HCT116 (cell line): Measurements from ENCODE around the gene KCND2. TPM values are rescaled to one million over a fixed set of nuclear protein-coding genes. Genes with fewer than 3 reads are reported as not detected.

Experiments
- ATAC-seq: fragments of 200-7000 bp; cut with Tn5 transposase; 2 replicates; pipeline ENCODE4 v1.9.1; 2020; ENCODE audit warnings: mild to moderate bottlenecking, moderate library complexity
- BruUV-seq: library from RNA; stranded (reverse); fragments of 400-500 nt; replicated peaks from 2 replicates; lab custom pipeline; 2021; lab: Mats Ljungman, UMichigan
- CTCF ChIA-PET: fragments of 300-600 bp; sonication (Branson Sonifier 250); formaldehyde crosslinking; loops from one replicate; lab custom pipeline; 2021; ENCODE audit warnings: antibody characterized with exemption; lab: Charles Lee
- POLR2A ChIA-PET: fragments of 300-600, 350-600 bp; sonication (Branson Sonifier 250); formaldehyde crosslinking; loops from one replicate; lab custom pipeline; 2021; ENCODE audit warnings: antibody characterized with exemption; lab: Charles Lee
- RAD21 ChIA-PET, 2 experiments: fragments of 300-600 bp; sonication (Branson Sonifier 250); formaldehyde crosslinking; loops; one replicate each; lab custom pipeline; 2023; ENCODE audit warnings: low total read pairs in 2 of 2; ENCODE audit not compliant: uncharacterized antibody in 2 of 2, unreplicated experiment in 2 of 2, low non-redundant PET in 1 of 2; lab: Charles Lee
- DNase-seq: peaks from one replicate; pipeline ENCODE4 v3.0.0-alpha.2; 2010; ENCODE audit warnings: low read depth, low spot score
- H2AFZ ChIP-seq: fragments of 200-600 bp; shearing (Covaris generic), sonication (generic); 2 replicates; pipeline ENCODE4 v1.6.1; 2017; ENCODE audit warnings: low read depth, mixed run types, mixed read lengths, antibody characterized with exemption, low read length; ENCODE audit not compliant: poor library complexity, severe bottlenecking
- H3K27ac ChIP-seq: 2 replicates; pipeline ENCODE4 v1.5.1; 2012; ENCODE audit warnings: low read depth, low read length
- H3K27me3 ChIP-seq: fragments of 200-600 bp; sonication (generic); 2 replicates; pipeline ENCODE4 v1.6.1; 2016; ENCODE audit warnings: mixed run types, low read length, mixed read lengths; ENCODE audit not compliant: insufficient read depth
- H3K36me3 ChIP-seq, 2 experiments: fragments of 200-500 bp in 1 of 2; fragments of 200-600 bp in 1 of 2; sonication (Bioruptor generic) in 1 of 2; sonication (generic) in 1 of 2; 2 replicates each; pipeline versions ENCODE4 v1.5.1 to v1.6.1; 2014 to 2016; ENCODE audit warnings: low read length in 2 of 2, inconsistent platforms in 1 of 2, mixed read lengths in 1 of 2, mixed run types in 1 of 2; ENCODE audit not compliant: insufficient read depth in 2 of 2, control insufficient read depth in 1 of 2
- H3K4me1 ChIP-seq, 2 experiments: fragments of 200-600 bp in 1 of 2; sonication (generic) in 1 of 2; 2 replicates each; pipeline versions ENCODE4 v1.5.1 to v1.6.1; 2012 to 2017; ENCODE audit warnings: low read length in 2 of 2, inconsistent platforms in 1 of 2, mild to moderate bottlenecking in 1 of 2, mixed read lengths in 1 of 2, mixed run types in 1 of 2, moderate library complexity in 1 of 2; ENCODE audit not compliant: insufficient read depth in 2 of 2, control insufficient read depth in 1 of 2
- H3K4me2 ChIP-seq: fragments of 200-600 bp; sonication (generic); 2 replicates; pipeline ENCODE4 v1.6.1; 2017; ENCODE audit warnings: mixed run types, low read length, mixed read lengths
- H3K4me3 ChIP-seq, 2 experiments: fragments of 200-600 bp in 1 of 2; sonication (generic) in 1 of 2; replicated peaks in 1 of 2; 2 replicates each; pipeline ENCODE4 v1.5.1; 2011 to 2016; ENCODE audit warnings: low read length in 2 of 2, control low read depth in 1 of 2, low read depth in 1 of 2, mild to moderate bottlenecking in 1 of 2, mixed read lengths in 1 of 2, mixed run types in 1 of 2
- H3K79me2 ChIP-seq: fragments of 200-600 bp; sonication (generic); 2 replicates; pipeline ENCODE4 v1.6.1; 2017; ENCODE audit warnings: mild to moderate bottlenecking, mixed run types, low read length, moderate library complexity, mixed read lengths; ENCODE audit not compliant: insufficient read depth
- H3K9ac ChIP-seq: fragments of 200-600 bp; sonication (generic); 2 replicates; pipeline ENCODE4 v1.6.1; 2016; ENCODE audit warnings: low read length, mixed read lengths
- H3K9me2 ChIP-seq: fragments of 200-600 bp; sonication (generic), shearing (Covaris generic); 2 replicates; pipeline ENCODE4 v1.6.1; 2017; ENCODE audit warnings: mixed run types, mild to moderate bottlenecking, moderate library complexity; ENCODE audit not compliant: insufficient read depth
- H3K9me3 ChIP-seq, 2 experiments: fragments of 200-500 bp in 1 of 2; fragments of 200-600 bp in 1 of 2; sonication (Bioruptor generic) in 1 of 2; sonication (generic) in 1 of 2; 2 replicates each; pipeline ENCODE4 v1.6.1; 2014 to 2017; ENCODE audit warnings: low read length in 2 of 2, mixed read lengths in 2 of 2, inconsistent platforms in 1 of 2, low read depth in 1 of 2, mild to moderate bottlenecking in 1 of 2, mixed run types in 1 of 2, moderate library complexity in 1 of 2; ENCODE audit not compliant: control insufficient read depth in 1 of 2, insufficient read depth in 1 of 2
- H4K20me1 ChIP-seq: fragments of 200-600 bp; sonication (generic), shearing (Covaris generic); 2 replicates; pipeline ENCODE4 v1.6.1; 2017; ENCODE audit warnings: mixed run types, mild to moderate bottlenecking, moderate library complexity; ENCODE audit not compliant: insufficient read depth
- EGR1 ChIP-seq: IDR thresholded peaks from 2 replicates; pipeline ENCODE4 v1.6.1; 2012; ENCODE audit warnings: low read depth
- ELF1 ChIP-seq: IDR thresholded peaks from 2 replicates; pipeline ENCODE4 v1.6.1; 2012; ENCODE audit warnings: low read depth, borderline replicate concordance
- EZH2 ChIP-seq: fragments of 200-600 bp; sonication (generic); IDR thresholded peaks from 2 replicates; pipeline ENCODE4 v1.6.1; 2017; ENCODE audit warnings: antibody characterized with exemption, mixed run types
- POLR2A ChIP-seq: IDR thresholded peaks from 2 replicates; pipeline ENCODE4 v1.7.0; 2011; ENCODE audit warnings: borderline replicate concordance; ENCODE audit not compliant: insufficient read depth, insufficient read length; ENCODE audit errors: extremely low read depth
- POLR2AphosphoS5 ChIP-seq: IDR thresholded peaks from 2 replicates; pipeline ENCODE4 v1.6.1; 2011; ENCODE audit warnings: mild to moderate bottlenecking, low read depth, low read length, moderate library complexity
- SP1 ChIP-seq: IDR thresholded peaks from 2 replicates; pipeline ENCODE4 v1.6.1; 2012; ENCODE audit warnings: low read depth
- TCF7L2 ChIP-seq: IDR thresholded peaks from 2 replicates; pipeline ENCODE4 v1.7.0; 2011; ENCODE audit warnings: borderline replicate concordance, inconsistent platforms; ENCODE audit not compliant: insufficient read depth, insufficient read length; ENCODE audit errors: extremely low read depth
- ZFX ChIP-seq: fragments of 450-650 bp; IDR thresholded peaks from 2 replicates; pipeline ENCODE4 v1.6.1; 2017
- intact Hi-C: fragments of 100-400 bp; cut with micrococcal nuclease; formaldehyde crosslinking; loops from 2 replicates; pipeline ENCODE4 v1.10.0; 2022
- total RNA-seq: library from RNA; stranded (reverse); gene quantifications from one replicate; pipeline ENCODE4 v1.2.1, GENCODE V29; 2021; ENCODE audit not compliant: unreplicated experiment
- TF ChIP-seq, protein P1 (sequence below): IDR thresholded peaks from 2 replicates; pipeline ENCODE4 v1.6.1; 2011; ENCODE audit warnings: mild to moderate bottlenecking, low read length, moderate library complexity; ENCODE audit not compliant: insufficient replicate concordance; ENCODE audit errors: extremely low read depth
- TF ChIP-seq, protein P2 (sequence below), 3 experiments: fragments of 200-600 bp in 1 of 3; sonication (generic) in 1 of 3; IDR thresholded peaks in 2 of 3; conservative IDR thresholded peaks in 1 of 3; 2 replicates each; pipeline ENCODE4 v1.5.1; 2012 to 2017; ENCODE audit warnings: low read depth in 2 of 3, low read length in 2 of 3, antibody characterized with exemption in 1 of 3, borderline replicate concordance in 1 of 3, control low read depth in 1 of 3, mild to moderate bottlenecking in 1 of 3, mixed read lengths in 1 of 3, mixed run types in 1 of 3, moderate library complexity in 1 of 3; ENCODE audit not compliant: insufficient read depth in 1 of 3
- TF ChIP-seq, protein P3 (sequence below): IDR thresholded peaks from 2 replicates; pipeline ENCODE4 v1.6.1; 2012; ENCODE audit warnings: low read depth
- TF ChIP-seq, protein P4 (sequence below): IDR thresholded peaks from 2 replicates; pipeline ENCODE4 v1.6.1; 2012

Gene KCND2
- total RNA-seq, 1 experiment from 2014 or later, result 0.05 TPM

DNA sequence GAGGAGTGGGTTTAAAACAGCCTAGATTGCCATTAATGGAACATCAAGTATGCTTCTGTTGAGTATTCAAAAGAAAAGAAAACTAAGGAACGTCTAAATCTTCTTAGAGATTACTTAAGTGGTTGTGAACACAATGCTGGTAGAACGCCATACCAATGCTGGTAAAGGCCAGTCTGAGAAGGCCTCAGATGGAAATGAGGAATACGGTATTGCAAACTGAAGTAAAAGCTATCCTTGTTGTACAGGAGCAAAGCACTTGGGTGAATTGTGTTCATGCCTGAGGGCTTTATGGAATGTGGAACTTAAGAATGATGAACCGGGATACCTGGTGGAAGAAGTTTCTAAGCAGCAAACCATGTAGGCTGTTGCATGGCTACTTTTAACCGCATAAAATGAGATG lies 208.0 kb downstream of the KCND2 start (continued):
- TF ChIP-seq, protein P1, sequence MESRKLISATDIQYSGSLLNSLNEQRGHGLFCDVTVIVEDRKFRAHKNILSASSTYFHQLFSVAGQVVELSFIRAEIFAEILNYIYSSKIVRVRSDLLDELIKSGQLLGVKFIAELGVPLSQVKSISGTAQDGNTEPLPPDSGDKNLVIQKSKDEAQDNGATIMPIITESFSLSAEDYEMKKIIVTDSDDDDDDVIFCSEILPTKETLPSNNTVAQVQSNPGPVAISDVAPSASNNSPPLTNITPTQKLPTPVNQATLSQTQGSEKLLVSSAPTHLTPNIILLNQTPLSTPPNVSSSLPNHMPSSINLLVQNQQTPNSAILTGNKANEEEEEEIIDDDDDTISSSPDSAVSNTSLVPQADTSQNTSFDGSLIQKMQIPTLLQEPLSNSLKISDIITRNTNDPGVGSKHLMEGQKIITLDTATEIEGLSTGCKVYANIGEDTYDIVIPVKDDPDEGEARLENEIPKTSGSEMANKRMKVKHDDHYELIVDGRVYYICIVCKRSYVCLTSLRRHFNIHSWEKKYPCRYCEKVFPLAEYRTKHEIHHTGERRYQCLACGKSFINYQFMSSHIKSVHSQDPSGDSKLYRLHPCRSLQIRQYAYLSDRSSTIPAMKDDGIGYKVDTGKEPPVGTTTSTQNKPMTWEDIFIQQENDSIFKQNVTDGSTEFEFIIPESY, result no peak
- no peak for TF ChIP-seq ZFX

DNA sequence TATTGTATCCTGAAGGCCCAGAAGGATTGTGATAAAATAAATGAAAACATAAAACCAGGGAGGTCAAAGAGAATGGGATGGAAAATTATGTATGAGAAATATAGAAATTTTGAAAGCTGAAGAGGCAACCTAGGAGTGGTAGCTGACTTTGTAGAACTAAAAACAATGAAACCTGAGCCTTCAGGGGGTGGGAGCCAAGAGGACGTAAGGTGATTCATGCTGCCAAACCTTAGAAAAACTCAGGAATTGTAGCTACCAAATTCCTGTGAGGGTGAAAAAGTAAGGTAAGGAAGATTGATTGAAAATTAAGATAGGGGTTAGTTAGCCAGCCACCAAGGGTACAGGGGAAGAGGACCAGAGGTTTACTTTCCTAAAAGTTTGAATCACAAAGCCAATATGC lies 213.2 kb downstream of the KCND2 start:
- H2AFZ ChIP-seq, result peak overlapping the region; percentile 0
- DNase-seq (no peak), ATAC-seq (no peak)
- 0 out of 4 replicates have a peak, but pooled peaks cover 0 to 3% of the 10 kb centered on the region in 2 experiments for H3K4me1 ChIP-seq
- no peaks in the 10 kb centered on the region for H4K20me1 ChIP-seq
- no peak overlapping the region for H3K27ac ChIP-seq
- CTCF ChIA-PET, result no interaction called here
- no TSS peak for BruUV-seq
- H3K9ac ChIP-seq, result no peak overlapping the region
- no peak overlapping the region for H3K4me3 ChIP-seq
- POLR2A ChIA-PET, result no interaction called here
- RAD21 ChIA-PET, result no interaction called here
- no peaks in the 10 kb centered on the region for H3K79me2 ChIP-seq
- intact Hi-C loops, result no loop called here
- H3K36me3 ChIP-seq, result no peaks in the 10 kb centered on the region
- TF ChIP-seq POLR2AphosphoS5 (no peak), POLR2A (no peak), EGR1 (no peak), SP1 (no peak), ZFX (no peak), EZH2 (no peak), ELF1 (no peak), TCF7L2 (no peak)
- TF ChIP-seq, protein P2, sequence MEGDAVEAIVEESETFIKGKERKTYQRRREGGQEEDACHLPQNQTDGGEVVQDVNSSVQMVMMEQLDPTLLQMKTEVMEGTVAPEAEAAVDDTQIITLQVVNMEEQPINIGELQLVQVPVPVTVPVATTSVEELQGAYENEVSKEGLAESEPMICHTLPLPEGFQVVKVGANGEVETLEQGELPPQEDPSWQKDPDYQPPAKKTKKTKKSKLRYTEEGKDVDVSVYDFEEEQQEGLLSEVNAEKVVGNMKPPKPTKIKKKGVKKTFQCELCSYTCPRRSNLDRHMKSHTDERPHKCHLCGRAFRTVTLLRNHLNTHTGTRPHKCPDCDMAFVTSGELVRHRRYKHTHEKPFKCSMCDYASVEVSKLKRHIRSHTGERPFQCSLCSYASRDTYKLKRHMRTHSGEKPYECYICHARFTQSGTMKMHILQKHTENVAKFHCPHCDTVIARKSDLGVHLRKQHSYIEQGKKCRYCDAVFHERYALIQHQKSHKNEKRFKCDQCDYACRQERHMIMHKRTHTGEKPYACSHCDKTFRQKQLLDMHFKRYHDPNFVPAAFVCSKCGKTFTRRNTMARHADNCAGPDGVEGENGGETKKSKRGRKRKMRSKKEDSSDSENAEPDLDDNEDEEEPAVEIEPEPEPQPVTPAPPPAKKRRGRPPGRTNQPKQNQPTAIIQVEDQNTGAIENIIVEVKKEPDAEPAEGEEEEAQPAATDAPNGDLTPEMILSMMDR (IDR thresholded peaks at IDR 0.05 in 2 of 3, conservative IDR thresholded peaks at IDR 0.05 in 1 of 3; ENCODE audit: borderline replicate concordance in 1 of 3, insufficient read depth in 1 of 3, low read depth in 2 of 3, low read length in 2 of 3), result no peak
- TF ChIP-seq, protein P3, sequence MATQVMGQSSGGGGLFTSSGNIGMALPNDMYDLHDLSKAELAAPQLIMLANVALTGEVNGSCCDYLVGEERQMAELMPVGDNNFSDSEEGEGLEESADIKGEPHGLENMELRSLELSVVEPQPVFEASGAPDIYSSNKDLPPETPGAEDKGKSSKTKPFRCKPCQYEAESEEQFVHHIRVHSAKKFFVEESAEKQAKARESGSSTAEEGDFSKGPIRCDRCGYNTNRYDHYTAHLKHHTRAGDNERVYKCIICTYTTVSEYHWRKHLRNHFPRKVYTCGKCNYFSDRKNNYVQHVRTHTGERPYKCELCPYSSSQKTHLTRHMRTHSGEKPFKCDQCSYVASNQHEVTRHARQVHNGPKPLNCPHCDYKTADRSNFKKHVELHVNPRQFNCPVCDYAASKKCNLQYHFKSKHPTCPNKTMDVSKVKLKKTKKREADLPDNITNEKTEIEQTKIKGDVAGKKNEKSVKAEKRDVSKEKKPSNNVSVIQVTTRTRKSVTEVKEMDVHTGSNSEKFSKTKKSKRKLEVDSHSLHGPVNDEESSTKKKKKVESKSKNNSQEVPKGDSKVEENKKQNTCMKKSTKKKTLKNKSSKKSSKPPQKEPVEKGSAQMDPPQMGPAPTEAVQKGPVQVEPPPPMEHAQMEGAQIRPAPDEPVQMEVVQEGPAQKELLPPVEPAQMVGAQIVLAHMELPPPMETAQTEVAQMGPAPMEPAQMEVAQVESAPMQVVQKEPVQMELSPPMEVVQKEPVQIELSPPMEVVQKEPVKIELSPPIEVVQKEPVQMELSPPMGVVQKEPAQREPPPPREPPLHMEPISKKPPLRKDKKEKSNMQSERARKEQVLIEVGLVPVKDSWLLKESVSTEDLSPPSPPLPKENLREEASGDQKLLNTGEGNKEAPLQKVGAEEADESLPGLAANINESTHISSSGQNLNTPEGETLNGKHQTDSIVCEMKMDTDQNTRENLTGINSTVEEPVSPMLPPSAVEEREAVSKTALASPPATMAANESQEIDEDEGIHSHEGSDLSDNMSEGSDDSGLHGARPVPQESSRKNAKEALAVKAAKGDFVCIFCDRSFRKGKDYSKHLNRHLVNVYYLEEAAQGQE, result no peak
- TF ChIP-seq, protein P1, result no peak
- TF ChIP-seq, protein P4, sequence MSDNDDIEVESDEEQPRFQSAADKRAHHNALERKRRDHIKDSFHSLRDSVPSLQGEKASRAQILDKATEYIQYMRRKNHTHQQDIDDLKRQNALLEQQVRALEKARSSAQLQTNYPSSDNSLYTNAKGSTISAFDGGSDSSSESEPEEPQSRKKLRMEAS, result no peak
- no peaks in the 10 kb centered on the region for H3K9me2 ChIP-seq
- no peaks in the 10 kb centered on the region for H3K27me3 ChIP-seq
- no peak overlapping the region; the same call in 1 of the 2 replicates for H3K4me2 ChIP-seq
- H3K9me3 ChIP-seq, result no peaks in the 10 kb centered on the region
